Measurements from ENCODE around the gene ARFGEF2. TPM values are rescaled to one million over a fixed set of nuclear protein-coding genes. Genes with fewer than 3 reads are reported as not detected.

The ARFGEF2 gene
- total RNA-seq, 1 experiment from 2014 or later = 31.6 TPM

- no peak for DNase-seq (ENCODE audit: low read depth)
- in situ Hi-C loops (cut with HindIII; ENCODE audit: low pct_unique_long_range_greater_than_20kb, low sequenced_read_pairs) = no loop called here
These were observed 20.0 kb downstream of the ARFGEF2 start for GRCh38 chr20:48941467-48941866.

DNA sequence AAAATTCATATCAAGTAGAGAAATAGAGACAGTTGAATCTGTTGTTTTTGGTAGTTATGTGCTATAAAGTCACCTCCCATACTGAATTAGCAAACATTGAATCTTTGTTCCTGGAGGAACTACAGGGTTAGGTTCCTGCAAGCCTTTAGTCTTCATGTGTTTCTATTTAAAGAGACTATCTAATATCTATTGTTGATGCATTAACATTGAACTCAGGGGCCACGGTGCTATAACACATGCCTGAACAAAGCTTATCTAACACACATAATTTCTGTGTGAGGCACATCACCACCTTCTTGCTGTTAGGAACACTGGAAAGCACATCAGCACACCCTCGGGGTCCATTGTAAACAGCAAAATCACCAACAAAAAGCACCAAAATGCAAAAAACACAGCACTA lies 21.2 kb downstream of the ARFGEF2 start:
- DNase-seq (ENCODE audit: low read depth) = no peak
- in situ Hi-C loops (cut with HindIII; ENCODE audit: low pct_unique_long_range_greater_than_20kb, low sequenced_read_pairs) = no loop called here

DNA sequence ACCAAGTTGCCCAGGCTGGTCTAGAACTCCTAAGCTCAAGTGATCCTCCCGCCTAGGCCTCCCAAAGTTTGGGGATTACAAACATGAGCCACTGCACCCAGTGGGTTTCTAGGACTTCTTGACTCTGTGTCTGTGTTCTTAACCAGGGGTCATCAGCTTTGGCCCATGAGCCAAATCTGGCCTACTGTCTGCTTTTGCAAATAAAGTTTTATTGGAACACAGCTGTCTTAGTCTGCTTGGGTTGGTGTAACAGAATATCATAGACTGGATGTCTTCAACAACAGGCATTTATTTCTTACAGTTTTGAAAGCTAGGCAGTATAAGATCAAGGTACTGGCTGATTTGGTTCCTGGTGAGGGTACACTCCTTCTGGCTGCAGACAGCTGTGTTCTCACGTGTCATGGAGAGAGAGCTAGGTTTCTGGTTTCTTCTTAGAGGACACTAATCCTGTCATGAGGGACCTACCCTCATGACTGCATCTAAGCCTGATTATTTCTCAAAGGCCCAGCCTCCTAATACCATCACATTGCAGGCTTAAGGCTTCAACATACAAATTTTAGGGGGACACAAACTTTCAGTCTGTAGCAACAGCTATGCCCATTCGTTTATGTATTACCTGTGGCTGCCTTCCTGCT lies 23.3 kb downstream of the ARFGEF2 start:
- in situ Hi-C loops (cut with HindIII; ENCODE audit: low pct_unique_long_range_greater_than_20kb, low sequenced_read_pairs) = no loop called here
- no peak for DNase-seq (ENCODE audit: low read depth)

GRCh38 chr20:48945840-48946514 lies 24.5 kb downstream of the ARFGEF2 start:
- DNase-seq (ENCODE audit: low read depth) = peak; percentile 25
- in situ Hi-C loops (cut with HindIII; ENCODE audit: low pct_unique_long_range_greater_than_20kb, low sequenced_read_pairs) = no loop called here

DNA sequence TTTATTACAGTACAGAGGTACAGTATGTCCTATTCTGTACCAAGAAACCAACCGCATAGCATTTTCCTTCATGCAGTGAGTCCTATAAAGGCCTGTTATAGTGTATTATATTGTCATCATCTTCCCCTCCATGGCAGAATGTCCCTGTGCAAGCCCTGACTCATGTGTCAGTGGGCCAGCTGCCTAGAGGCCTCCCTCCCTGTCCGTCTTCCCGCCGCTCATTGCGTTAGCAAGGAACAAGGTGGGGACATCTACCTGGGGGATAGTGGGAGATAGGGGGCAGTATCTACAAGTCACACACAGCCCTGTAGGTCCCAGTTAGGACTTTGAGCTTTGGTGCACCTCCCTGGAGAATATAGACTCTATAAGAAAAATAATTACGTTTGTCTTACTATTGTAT lies 27.1 kb downstream of the ARFGEF2 start:
- DNase-seq (ENCODE audit: low read depth) = no peak

GRCh38 chr20:48949304-48950170 lies 28.0 kb downstream of the ARFGEF2 start:
- no peak for DNase-seq (ENCODE audit: low read depth)
- in situ Hi-C loops (cut with HindIII; ENCODE audit: low pct_unique_long_range_greater_than_20kb, low sequenced_read_pairs) = no loop called here

More for the DNA sequence above, 27.1 kb downstream of the ARFGEF2 start:
- in situ Hi-C loops (cut with HindIII; ENCODE audit: low pct_unique_long_range_greater_than_20kb, low sequenced_read_pairs) = no loop called here

DNA sequence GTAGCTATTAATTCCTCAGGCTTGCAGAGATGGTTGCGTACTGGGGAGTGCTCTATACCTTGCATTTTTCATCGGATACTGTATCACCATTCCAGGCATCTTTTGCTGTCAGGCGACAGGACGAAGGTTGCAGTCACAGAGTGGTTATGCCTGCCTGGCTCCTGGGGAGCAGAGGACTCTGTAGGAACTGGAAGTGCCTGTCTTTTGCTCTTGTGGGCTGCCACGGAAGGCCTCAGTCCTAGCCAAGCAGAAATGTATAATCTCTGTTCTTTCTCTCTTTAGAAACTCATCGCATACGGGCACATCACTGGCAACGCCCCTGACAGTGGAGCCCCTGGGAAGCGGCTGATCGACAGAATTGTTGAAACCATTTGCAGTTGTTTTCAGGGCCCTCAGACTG lies 29.5 kb downstream of the ARFGEF2 start:
- in situ Hi-C loops (cut with HindIII; ENCODE audit: low pct_unique_long_range_greater_than_20kb, low sequenced_read_pairs) = no loop called here
- DNase-seq (ENCODE audit: low read depth) = no peak

- no peak for DNase-seq (ENCODE audit: low read depth)
- in situ Hi-C loops (cut with HindIII; ENCODE audit: low pct_unique_long_range_greater_than_20kb, low sequenced_read_pairs) = no loop called here
These were observed 30.1 kb downstream of the ARFGEF2 start for GRCh38 chr20:48951646-48952045.

- DNase-seq (ENCODE audit: low read depth) = no peak
- in situ Hi-C loops (cut with HindIII; ENCODE audit: low pct_unique_long_range_greater_than_20kb, low sequenced_read_pairs) = no loop called here
These were observed 31.1 kb downstream of the ARFGEF2 start for GRCh38 chr20:48952656-48953055.

DNA sequence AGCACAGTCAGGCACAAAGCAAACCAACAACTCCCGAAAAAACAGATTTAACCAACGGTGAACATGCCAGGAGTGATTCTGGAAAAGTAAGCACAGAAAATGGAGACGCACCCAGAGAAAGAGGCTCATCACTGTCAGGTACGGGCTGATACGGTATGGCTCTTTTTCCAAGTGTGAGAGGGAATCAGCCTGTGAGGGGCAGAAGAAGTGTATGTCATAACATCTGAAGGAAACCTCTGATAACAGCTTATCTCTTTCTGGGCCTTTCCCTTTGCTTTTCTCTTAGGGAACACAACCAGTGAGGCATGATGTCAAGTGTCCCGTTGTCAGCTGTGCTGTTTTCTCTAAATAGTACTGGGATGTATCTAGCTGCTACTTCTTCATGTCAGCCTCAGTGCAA lies 32.1 kb downstream of the ARFGEF2 start:
- in situ Hi-C loops (cut with HindIII; ENCODE audit: low pct_unique_long_range_greater_than_20kb, low sequenced_read_pairs) = no loop called here

DNA sequence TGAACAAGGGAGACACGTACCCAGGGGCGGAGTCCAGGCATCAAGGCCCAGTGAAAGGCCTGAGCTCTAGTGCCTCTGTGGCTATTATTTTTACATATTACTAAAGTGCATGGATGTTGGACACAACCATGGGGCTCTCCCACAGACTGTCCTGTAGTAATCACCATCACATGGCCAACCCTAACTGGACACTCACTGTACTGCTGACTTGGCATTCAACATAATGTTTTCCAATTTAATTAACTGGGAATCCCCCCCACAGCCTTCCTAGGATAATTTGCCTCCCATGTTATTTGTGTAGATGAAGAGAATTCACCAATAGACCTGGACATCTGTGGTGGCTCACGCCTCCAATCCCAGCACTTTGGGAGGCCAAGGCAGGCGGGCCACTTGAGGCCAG lies 34.5 kb downstream of the ARFGEF2 start:
- in situ Hi-C loops (cut with HindIII; ENCODE audit: low pct_unique_long_range_greater_than_20kb, low sequenced_read_pairs) = no loop called here
- no peak for DNase-seq (ENCODE audit: low read depth)

More for the DNA sequence above, 32.1 kb downstream of the ARFGEF2 start:
- no peak for DNase-seq (ENCODE audit: low read depth)

- no peak for DNase-seq (ENCODE audit: low read depth)
- in situ Hi-C loops (cut with HindIII; ENCODE audit: low pct_unique_long_range_greater_than_20kb, low sequenced_read_pairs) = no loop called here
These were observed 35.6 kb downstream of the ARFGEF2 start for GRCh38 chr20:48957053-48957481.

DNA sequence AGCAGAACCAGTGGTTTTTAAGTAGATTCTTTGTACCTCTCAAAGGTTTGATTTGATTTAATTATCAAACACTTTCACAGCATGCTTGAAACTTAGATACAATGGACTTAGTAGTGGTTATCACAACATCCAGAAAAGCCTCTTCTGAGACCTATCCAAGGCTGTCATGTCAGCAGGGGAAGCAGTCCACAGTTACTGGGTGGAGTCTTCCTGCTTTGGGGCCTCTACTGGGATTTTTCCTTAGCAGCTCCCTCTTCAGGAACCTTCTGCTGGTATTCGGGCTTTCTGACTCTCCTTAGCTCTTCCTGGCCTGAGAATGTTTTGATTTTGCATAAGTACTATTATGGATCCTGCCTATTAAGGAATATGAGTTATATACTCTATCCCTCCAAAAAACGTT lies 36.0 kb downstream of the ARFGEF2 start:
- in situ Hi-C loops (cut with HindIII; ENCODE audit: low pct_unique_long_range_greater_than_20kb, low sequenced_read_pairs) = no loop called here
- no peak for DNase-seq (ENCODE audit: low read depth)

- no peak for DNase-seq (ENCODE audit: low read depth)
- in situ Hi-C loops (cut with HindIII; ENCODE audit: low pct_unique_long_range_greater_than_20kb, low sequenced_read_pairs) = no loop called here
These were observed 37.2 kb downstream of the ARFGEF2 start for GRCh38 chr20:48958743-48959142.

- in situ Hi-C loops (cut with HindIII; ENCODE audit: low pct_unique_long_range_greater_than_20kb, low sequenced_read_pairs) = no loop called here
- no peak for DNase-seq (ENCODE audit: low read depth)
These were observed 38.5 kb downstream of the ARFGEF2 start for GRCh38 chr20:48959899-48960550.

- DNase-seq (ENCODE audit: low read depth) = no peak
- in situ Hi-C loops (cut with HindIII; ENCODE audit: low pct_unique_long_range_greater_than_20kb, low sequenced_read_pairs) = no loop called here
These were observed 40.9 kb downstream of the ARFGEF2 start for GRCh38 chr20:48962421-48962820.

- DNase-seq (ENCODE audit: low read depth) = no peak
- in situ Hi-C loops (cut with HindIII; ENCODE audit: low pct_unique_long_range_greater_than_20kb, low sequenced_read_pairs) = no loop called here
These were observed 41.7 kb downstream of the ARFGEF2 start for GRCh38 chr20:48962976-48963771.
